ENCODE data around the gene EIF4E1B.

The EIF4E1B gene

DNA sequence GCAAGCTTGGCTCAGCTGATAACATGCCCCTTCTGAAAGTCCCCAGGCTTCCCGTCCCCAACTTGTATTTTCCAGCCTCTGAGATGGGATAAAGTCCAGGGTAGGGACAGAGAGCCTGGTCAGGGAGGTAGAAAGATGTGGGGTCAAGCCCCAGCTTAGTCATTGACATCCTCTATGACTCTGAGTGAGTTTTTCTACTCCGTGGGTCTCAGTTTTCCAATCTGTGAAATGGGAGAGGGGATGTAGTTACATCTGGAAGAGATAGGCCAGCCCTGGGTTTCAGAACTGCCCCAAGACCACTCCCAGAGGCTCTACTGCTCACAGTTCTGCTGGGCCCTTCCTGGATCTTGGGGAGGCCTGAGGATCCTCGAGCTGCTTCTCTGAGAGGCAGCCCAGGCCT lies 23.6 kb upstream of the EIF4E1B start:
- no peak for DNase-seq

DNA sequence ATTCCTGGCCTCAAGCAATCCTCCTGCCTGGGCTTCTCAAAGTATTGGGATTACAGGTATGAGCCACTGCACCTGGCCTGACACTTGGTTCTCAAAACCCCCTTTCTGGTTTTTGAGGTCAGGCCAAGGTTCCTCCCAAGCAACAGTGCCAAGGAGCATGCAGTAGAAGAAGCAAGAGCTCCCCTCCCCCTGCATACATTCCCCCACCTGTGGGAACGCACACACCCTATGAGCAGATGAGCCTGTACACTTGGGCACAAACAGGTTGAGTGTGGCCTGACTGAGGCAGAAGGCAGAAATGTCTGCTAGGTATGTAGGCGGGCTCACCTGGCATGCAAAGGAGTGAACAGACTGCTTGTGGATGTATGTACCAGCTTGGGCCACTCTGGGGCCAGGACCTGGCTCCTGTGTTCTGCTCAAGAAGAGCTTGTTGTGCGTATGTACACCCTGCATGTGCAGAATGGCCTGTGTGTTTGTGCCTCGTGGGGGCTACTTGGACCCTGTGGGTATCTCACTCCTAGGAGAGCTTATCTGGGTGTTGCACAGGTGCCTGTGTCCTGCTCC lies 22.3 kb upstream of the EIF4E1B start:
- DNase-seq = no peak

DNA sequence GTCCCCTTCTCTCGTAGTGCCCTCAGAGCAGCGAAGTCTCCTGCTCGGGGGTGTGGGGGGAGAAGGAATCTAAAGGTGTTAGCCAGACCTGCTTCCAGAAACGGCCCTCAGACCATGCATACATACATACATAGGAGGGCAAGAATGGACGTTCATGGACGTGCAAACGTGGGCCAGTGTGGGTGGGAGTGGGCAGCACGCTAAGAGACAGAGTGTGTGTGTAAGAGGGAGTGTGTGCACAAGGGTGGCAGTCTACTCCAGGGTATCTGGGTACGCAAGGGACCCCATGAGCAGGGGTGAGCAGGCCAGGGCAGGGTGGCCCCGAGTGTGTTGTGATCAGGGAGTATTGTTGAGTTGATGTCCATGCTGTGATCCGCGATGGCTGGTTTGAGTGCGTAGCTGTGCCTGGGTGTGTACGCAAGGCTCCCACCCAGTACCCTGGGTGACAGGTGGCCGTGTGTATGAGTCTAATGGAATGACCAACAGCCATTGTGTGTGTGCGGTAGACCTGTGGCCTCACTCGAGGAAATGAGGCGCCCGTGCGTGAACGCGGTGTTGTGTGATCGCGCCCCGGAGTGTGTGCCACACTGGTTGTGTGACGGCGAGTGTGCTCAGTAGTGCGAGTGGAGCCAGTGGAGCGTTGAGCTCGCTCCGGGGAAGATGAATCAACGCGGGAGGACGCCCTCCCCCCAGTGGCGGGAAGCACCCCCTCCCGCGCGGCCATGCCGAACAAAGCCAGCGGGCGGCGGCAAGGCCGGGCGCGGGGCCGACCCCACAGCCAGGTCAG lies 21.3 kb upstream of the EIF4E1B start:
- no peak for DNase-seq

DNA sequence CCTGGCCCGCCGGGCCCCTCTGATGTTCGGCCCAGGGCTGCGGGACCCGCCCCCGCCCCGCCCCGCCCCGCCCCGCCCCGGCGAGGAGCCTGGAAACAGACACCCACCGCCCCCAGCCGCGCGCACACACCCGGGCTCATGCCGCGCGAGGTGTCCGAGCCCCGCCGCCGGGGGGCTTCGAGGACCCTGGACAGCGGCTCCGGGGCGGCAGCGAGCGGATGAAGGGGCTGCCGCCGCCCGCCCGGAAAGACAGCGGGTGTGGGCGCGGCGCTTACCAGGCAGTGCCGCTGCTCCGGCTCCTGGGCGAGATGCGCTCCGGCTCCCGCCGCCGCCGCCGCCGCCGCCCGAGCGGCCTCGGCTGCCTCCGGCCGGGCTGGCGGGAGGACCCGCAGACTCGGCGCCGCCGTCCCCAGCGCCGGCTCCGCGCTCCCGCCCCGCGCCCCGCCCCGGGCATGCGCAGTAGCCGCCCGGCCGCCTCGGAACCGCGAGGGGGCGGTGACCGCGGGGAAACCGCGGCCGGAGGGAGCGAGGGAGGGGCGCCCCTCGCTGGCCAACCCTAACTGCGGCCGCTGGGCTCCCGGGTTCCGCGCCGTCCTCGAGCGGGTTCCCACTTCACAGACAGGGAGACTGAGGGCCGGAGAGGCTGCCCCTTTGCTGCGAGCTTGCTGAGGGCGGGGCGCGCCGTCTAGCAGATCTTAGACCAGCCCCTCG lies 20.6 kb upstream of the EIF4E1B start, which contains the start of gene GPRIN1:
Gene GPRIN1, minus strand, starts transcription at position 433 of the 711 bp plus-strand sequence. CDS start 10,322 bp downstream, outside the sequence.
- DNase-seq = no peak

DNA sequence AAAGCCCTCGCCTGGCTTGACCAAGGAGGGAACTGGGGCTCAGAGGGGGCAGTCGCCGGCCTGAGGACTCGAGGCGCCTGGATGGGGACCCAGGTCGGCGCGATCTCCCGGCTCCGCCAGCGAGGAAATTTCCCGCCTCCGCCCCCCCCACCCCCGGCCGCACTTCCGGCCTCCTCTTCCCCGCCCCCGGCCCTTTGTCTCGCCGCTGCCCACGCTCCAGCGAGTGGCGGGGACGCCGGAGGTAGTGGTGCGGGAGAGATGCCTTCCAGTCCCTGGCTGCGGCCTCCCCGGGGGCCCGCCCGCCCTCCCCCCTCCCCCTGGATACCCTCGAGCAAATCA lies 20.1 kb upstream of the EIF4E1B start:
- no peak for DNase-seq

DNA sequence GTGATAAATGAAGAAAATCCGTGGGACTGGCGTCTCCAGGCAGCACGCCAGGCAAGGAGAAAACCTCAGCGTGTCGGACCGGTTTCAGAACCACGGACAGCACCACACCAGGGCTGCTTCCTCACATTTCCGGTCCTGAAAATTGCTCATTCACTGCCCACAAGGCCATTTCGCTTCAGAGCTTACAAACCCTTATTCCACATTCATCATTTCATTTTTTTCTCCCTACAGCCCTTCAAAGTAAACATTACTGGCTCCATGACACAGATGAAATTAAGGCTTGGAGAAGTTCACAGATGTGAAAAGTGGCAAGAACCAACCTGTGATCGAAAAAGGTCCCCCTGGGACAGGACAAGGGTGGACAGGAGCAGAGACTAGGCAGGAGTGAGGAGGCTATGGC lies 19.0 kb upstream of the EIF4E1B start:
- DNase-seq = no peak

DNA sequence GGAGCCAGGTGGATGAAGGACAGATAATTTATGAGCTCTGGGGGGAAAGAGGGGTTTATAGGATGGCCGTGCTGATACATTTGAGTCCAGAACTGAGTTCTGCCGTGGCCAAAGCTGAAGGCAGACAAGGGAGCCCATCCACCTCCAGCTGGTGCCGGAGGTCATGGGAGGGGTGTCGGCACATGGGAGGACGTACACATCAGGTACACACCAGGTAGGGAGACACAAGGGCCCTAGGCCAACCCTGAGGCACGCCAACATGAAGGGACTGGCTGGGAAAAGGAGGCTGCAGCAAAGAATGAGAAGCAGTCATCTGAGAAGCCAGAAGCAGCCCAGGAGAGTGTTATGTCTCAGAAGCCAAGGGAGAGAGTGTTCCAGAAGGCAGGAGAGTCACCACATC lies 18.5 kb upstream of the EIF4E1B start:
- no peak for DNase-seq

DNA sequence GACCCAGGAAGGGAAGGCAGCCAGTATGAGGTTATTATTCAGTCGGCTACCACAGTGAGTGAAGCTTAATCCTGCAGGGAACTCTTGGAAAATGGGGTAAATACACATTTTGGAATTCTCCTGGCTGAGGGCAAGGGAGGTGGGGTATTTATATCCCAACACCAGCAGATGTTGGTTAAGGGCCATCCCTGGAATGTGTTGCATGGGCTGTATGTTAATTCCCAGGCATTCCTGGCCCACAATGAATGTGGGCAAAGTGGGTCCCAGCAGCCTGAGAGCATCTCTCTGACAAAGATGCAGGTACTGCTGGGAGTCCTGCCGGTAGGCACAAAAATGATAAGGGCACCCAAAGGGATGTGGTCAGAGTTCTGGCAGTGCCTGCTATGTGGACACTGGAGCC lies 17.6 kb upstream of the EIF4E1B start:
- DNase-seq = no peak

DNA sequence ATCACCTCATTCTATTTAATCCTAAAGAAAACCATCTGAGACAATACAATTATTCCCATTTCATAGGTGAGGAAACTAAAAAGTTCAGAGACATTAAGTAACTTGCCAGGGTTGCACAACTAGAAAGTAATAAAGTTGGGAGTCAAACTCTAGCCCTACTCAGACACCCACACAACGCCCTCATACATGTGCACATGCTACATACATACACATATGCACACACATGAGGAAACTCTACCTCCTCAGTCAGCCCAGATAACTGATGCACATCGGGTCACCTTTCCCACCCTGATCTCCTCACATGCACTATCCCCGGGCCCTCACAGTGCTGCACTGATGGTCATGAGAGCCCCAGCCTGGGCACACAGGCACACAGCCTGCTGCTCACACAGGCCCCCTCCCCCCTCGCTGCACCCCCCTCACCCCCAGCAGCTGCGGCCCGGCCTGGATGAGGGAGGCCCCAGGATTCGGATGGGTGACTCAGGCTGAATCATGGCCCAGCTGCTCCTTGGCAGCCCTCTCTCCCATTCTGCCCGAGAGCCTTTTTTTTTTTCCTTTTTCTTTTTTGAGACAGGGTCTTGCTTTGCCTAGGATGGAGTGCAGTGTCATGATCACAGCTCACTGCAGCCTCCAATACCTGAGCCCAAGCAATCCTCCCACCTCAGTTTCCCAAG lies 15.5 kb upstream of the EIF4E1B start:
- peak; percentile 76 for DNase-seq

DNA sequence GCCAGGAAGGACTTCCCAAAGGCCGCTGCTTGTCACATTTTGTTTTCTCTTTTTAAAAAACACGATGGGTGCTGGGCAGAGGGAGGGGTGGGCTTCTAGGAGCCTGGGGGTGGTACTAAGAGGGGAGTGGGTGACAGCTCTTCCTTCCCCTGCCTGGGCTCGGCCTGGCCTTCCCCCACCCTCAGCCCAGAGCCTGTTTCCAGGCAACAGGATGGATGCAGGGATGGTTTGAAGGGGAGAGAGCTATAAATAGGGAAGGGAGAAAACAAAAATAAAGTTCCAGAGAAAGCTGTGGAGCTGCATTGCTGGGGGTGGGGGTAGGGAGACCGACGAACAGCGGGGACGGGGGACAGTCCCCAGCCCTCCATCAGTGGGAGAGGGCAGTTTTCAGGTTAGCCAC lies 14.0 kb upstream of the EIF4E1B start:
- no peak for DNase-seq

DNA sequence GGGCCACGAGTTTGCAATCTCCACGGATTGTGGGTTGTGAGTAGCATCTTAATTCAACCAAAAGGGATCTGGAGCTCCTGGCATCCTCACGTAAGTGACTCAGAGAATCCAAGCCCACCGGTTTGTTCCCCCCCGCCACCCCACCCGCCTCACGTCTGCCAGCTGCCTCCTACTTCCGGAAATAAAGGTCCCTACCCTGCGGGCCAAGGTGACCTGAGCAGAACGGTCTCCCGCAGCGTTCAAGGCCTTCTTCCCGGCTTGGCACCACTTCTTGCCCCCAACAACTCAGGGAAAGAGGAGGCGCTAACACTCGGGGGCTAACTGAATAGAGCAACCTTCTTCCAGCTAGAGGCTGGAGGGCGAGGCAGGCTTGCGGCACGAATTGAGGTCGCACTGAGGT lies 11.7 kb upstream of the EIF4E1B start:
- no peak for DNase-seq

DNA sequence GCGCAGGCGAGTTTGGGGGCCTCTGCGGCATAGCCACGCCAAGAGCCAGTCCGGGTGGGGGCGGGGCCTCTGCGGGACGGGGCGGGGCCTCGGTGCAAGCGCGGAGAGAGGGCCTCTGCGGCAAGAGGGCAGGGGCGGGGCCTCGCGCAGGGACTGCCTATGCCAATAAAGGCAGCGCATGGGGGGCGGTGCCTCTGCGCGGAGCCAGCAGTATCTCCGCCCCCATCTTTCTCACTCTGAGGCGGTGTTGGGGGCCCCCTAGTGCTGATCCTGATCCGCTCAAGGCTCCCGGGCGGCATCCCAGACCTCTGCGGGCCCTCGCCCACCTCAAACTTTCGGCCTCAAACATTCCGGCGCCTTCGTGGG lies 11.3 kb upstream of the EIF4E1B start:
- no peak for DNase-seq

DNA sequence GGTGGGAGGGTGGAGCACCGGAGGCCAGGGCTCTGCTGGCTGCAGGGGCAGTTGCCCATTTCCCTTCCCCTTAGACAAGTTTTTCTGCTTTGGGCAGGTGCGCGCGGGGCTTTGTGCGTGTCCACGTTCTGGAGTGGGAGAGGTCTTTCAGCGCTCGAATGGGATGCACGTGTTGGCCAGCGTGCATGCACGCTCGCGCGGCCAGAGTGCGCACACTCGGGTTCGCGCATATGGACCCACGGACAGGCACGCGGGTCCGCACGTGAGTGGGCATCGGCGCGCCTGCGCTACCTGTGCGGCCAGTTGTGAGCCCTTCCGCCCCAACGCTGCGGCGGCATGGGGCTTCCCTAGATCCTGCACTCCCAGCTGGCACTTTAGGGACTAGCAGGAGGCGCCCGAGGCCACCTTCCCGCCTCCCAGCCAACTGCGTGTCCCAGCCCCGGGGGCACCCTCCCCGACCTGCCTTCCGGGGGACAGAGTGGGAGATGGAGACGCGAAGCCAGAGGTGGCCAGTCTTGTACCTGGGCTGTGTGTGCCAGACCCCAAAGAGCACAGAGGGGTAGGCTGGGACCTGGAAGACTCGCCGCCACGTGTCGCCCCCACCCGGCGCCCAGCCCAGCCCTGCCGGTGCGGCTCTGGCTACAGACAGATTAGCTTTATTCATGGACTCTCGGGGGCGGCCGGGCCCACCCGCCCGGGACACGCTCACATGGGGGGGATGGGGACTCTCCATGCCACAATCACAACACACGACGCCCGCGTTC lies 10.7 kb upstream of the EIF4E1B start:
- no peak for DNase-seq

DNA sequence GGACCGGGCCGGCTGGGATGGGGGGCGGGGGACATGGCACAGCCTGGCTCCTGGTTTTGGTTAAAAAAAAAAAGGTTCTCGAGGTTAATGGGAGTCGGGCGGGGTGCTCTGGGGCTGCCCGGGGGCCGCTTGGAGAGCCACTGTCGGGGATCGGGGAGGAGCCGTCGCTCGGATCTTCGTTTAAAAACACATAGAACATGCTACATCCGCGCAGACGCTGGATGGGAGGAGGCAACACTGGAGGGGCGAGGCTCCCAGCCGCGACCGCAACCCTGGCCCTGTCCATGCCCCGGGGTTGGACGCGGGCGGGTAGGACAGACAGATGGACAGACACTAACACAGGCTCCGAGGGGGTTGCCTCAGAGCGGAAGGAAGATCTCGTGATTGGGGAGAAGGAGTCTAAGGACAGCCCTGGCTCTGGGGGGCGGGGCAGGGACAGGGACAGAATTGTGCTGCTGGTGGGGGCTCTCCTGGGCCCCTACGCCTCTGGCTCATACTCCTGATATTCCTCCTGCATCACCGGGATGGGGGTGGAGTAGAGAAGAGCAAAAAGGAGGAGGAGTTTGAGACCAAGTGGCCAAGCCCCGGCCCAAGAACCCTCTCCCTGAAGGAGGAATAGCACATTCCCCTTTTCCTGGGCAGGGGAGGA lies 10.0 kb upstream of the EIF4E1B start:
- DNase-seq = no peak

DNA sequence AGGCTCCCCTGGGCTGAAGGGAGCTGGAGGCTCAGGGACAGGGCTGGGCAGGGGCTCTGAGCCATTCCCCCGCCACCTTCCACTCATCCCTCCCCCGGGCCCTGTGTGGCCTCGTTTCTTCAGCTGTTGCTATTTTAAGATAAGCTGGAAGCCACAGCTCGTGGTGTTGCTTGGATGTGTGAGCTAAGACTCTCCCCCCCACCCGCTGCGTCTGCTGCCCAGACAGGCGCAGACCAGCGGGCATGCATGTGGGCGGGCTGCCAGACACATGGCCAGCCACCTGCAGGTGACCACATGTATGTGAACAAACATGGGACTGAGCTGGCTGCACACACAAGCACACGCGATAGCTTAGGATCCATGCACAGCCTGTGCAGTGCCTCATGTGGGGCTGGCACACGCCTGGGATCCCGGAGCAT lies 8.8 kb upstream of the EIF4E1B start:
- no peak for DNase-seq

DNA sequence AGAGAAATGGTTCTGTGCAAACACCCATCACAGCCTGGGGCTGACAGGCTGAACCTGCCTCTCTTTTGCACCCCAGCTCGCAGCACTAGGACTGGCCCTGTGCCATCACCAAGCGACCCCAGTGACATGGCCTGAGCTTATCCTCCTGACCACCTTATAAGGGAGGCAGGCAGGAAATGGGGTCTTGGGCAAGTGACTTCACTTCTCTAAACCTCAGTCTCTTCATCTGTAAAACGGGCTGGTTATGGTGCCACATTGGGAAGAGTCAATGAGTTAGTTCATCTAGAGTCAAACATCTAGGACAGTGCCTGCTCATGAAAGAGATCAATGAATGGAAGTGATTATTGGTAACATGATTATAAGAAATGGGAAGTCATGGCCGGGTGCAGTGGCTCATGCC lies 6.3 kb upstream of the EIF4E1B start:
- DNase-seq = no peak

DNA sequence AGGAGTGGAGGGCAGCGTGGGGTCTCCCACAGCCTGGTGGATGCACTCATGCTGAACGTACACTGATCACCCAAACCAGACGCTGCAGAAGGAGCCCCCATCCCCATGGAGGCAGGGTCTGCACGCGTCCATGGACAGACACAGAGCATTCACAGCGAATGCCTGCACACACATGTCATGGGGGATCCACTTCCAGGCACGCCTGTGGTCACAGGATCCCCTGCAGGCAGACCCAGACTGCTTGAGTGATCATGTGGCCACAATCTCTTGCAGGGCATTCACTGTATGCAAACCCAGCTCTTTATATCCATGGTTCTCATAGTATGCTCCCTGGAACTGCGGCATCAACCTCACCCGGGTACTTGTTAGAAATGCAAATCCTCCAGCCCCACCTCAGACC lies 5.5 kb upstream of the EIF4E1B start:
- no peak for DNase-seq

DNA sequence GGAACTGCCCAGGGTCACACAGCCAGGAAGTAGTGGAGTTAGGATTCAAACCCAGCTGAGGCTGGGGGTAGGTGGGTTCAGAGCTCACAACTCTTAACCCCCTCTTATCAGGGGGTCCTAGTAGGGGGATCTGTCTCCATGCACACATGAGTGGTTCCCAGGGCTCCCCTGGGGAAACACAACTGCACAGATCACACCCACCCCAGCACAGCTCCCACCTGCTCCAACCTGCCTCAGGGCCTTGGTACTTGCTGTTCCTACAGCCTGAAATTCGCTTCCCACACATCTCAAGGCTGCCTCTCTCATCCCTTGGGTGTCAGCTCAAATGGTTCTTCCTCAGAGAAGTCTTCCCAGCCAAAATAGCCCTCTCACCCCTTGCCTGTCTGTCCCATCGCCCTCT lies 5.0 kb upstream of the EIF4E1B start:
- no peak for DNase-seq

DNA sequence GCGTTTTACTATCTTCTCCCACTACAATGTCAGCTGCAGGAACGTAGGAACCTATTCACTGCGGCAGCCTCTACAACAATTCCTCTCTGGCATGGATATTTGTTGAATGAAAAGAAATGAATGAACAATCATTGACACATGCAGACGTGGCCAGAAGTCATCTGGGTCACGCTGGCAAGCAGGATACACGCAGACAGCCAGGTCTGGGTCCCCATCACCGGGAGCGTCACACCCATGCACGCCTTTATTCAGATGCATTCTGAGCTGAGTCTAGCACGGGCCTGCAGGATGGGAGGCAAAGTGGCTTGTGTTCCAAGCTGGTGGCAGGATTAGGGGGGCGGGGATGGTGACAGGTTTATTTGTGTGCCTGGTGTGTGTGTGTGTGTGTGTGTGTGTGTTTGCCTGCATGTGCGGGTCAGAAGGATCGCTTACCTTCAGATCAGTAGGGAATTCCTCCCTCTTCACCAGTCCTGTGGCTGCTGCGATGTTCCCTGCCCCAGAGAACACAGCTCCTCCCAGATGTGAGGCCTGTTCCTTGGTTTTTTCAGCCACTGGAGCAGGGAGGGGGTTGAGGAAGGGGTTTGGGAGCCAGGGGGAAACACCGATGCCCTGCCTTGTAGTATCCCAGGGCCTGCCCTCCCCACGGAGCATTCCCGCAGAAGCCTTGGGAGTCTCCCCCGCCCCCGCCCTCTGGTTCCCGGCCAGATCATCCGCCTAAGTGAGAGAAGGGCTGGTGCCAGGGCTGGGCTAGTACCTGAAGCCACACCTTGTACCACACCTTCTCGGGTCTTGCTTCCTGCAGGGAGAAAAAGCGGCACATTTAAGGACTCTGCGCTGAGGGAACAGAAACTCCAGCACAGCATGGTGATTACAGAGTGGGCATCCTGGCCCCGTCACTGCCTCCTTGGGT lies 4.3 kb upstream of the EIF4E1B start:
- no peak for DNase-seq

DNA sequence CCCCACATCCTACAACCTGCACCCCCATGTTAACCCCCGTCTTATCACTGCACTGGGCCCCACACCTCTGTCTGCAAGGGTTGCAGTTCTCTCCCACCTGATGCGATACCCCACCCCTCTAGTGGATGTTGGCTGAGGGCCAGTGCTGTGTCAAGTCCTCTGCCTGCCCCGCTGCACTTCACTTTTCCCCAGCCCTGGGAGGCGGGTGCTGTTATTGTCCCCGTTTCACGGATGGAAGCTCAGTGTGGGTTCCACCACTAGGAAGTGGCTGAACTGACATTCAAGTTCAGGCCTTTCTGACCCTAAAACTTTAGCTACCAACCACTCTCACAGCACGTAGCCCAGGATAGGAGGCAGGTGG lies 3.6 kb upstream of the EIF4E1B start:
- DNase-seq = no peak

DNA sequence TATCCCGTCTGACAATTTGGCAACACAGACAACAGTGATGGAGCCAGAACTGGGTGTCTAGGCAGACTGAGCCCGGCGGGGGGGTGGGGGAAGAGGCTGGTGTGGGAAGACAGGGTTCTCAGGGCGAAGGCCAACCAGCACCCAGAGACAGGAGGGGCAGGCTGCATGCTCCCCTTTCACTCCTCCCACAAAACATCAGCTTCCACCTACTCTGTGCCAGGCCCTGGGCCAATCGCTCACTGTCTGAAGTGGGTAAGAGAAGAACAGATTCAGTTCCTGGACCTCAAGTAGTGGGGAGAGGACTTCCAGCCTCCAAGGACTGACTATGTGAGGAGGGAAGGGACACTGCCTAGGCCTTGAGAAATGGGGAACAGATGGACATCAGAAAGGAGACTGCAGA lies 2.9 kb upstream of the EIF4E1B start:
- DNase-seq = no peak

All from NCI-H446 treated with DMSO at 0.1 percent for 48 hours (cell line).